Measurements from ENCODE around the gene SLC25A21.

The SLC25A21 gene

GRCh38 chr14:36647417-36647823 lies 525.0 kb downstream of the SLC25A21 start:
- DNase-seq (ENCODE audit: low read depth), result no peak

GRCh38 chr14:36646664-36647416 lies 525.6 kb downstream of the SLC25A21 start:
- DNase-seq (ENCODE audit: low read depth), result no peak

GRCh38 chr14:36633580-36633979 lies 538.8 kb downstream of the SLC25A21 start:
- no peak for DNase-seq (ENCODE audit: low read depth)

Data from activated T-helper 1 cell treated with Interleukin-2 at 50 U/mL for 16 hours (primary cell).